H1 (cell line): ENCODE data around the gene TRAF3IP1. TPM values are rescaled to one million over a fixed set of nuclear protein-coding genes. Genes with fewer than 3 reads are reported as not detected.

ENCODE experiments used
- CTCF ChIA-PET: fragments of 300-600 bp; sonication (Branson Sonifier 250); formaldehyde crosslinking; loops from one replicate; lab custom pipeline; 2021; ENCODE audit not compliant: partially characterized antibody; lab: Charles Lee
- POLR2A ChIA-PET: fragments of 300-600 bp; sonication (Branson Sonifier 250); formaldehyde crosslinking; loops from one replicate; lab custom pipeline; 2021; ENCODE audit warnings: inconsistent platforms; ENCODE audit not compliant: partially characterized antibody; lab: Charles Lee
- DNase-seq, 2 experiments: peaks; one replicate each; pipeline versions ENCODE4 v3.0.0 to v3.0.0-alpha.2; 2010 to 2022; ENCODE audit warnings: low spot score in 2 of 2, low read depth in 1 of 2, mixed read lengths in 1 of 2
- FAIRE-seq: peaks from 2 replicates; lab custom pipeline; 2011; peaks lifted over from hg19 to GRCh38; lab: Jason Lieb, UNC
- H2AFZ ChIP-seq: 2 replicates; pipeline ENCODE4 v1.8.1; 2012; ENCODE audit warnings: low read length, inconsistent platforms
- H2AK5ac ChIP-seq: 2 replicates; pipeline ENCODE4 v1.6.1; 2013; ENCODE audit warnings: low read depth, low read length
- H2BK120ac ChIP-seq: replicated peaks from 2 replicates; pipeline ENCODE3; 2013; ENCODE audit warnings: low read depth, low read length, inconsistent platforms
- H2BK12ac ChIP-seq: 2 replicates; pipeline ENCODE4 v1.6.1; 2013; ENCODE audit warnings: low read depth, low read length
- H2BK15ac ChIP-seq: 2 replicates; pipeline ENCODE4 v1.6.1; 2013; ENCODE audit warnings: low read length
- H2BK20ac ChIP-seq: 2 replicates; pipeline ENCODE4 v1.6.1; 2013; ENCODE audit warnings: low read length
- H2BK5ac ChIP-seq: 2 replicates; pipeline ENCODE4 v1.6.1; 2013; ENCODE audit warnings: low read depth, low read length
- H3K14ac ChIP-seq: 2 replicates; pipeline ENCODE4 v1.6.1; 2013; ENCODE audit warnings: inconsistent platforms; ENCODE audit not compliant: insufficient read length
- H3K18ac ChIP-seq: 2 replicates; pipeline ENCODE4 v1.6.1; 2013; ENCODE audit warnings: low read length; ENCODE audit errors: extremely low read depth
- H3K23ac ChIP-seq: 2 replicates; pipeline ENCODE4 v1.6.1; 2013; ENCODE audit warnings: inconsistent platforms; ENCODE audit not compliant: insufficient read length
- H3K23me2 ChIP-seq: 2 replicates; pipeline ENCODE4 v1.6.1; 2013; ENCODE audit warnings: low read depth, low read length
- H3K27ac ChIP-seq: 2 replicates; pipeline ENCODE4 v1.6.1; 2011; ENCODE audit warnings: low read depth, low read length, inconsistent platforms
- H3K27me3 ChIP-seq, 4 experiments: replicated peaks in 1 of 4; 1 replicate in 1 of 4; 2 replicates in 3 of 4; pipeline versions ENCODE4 v1.6.1 to v1.8.1; 2011 to 2013; ENCODE audit warnings: low read length in 3 of 4, mild to moderate bottlenecking in 3 of 4, inconsistent platforms in 2 of 4, mixed read lengths in 2 of 4, moderate library complexity in 1 of 4; ENCODE audit not compliant: control insufficient read depth in 3 of 4, insufficient read depth in 3 of 4; ENCODE audit errors: extremely low read depth in 1 of 4
- H3K36me3 ChIP-seq, 4 experiments: 2 replicates each; pipeline versions ENCODE4 v1.6.1 to v1.8.1; 2011 to 2013; ENCODE audit warnings: mild to moderate bottlenecking in 4 of 4, low read length in 3 of 4, moderate library complexity in 2 of 4, control low read depth in 1 of 4, inconsistent platforms in 1 of 4; ENCODE audit not compliant: insufficient read depth in 4 of 4, control insufficient read depth in 2 of 4
- H3K4ac ChIP-seq: replicated peaks from 2 replicates; pipeline ENCODE3; 2013; ENCODE audit warnings: low read length, low read depth, mixed read lengths, inconsistent platforms; ENCODE audit not compliant: insufficient read length
- H3K4me1 ChIP-seq, 4 experiments: replicated peaks in 1 of 4; 1 replicate in 1 of 4; 2 replicates in 3 of 4; pipeline versions ENCODE4 v1.6.1 to v1.8.1; 2011 to 2013; ENCODE audit warnings: low read length in 3 of 4, inconsistent platforms in 2 of 4, mixed read lengths in 1 of 4; ENCODE audit not compliant: insufficient read depth in 4 of 4, control insufficient read depth in 3 of 4
- H3K4me2 ChIP-seq, 2 experiments: 2 replicates each; pipeline versions ENCODE4 v1.6.1 to v1.8.1; 2011 to 2013; ENCODE audit warnings: low read depth in 2 of 2, low read length in 2 of 2, control low read depth in 1 of 2, inconsistent platforms in 1 of 2, mild to moderate bottlenecking in 1 of 2; ENCODE audit not compliant: insufficient read depth in 1 of 2
- H3K4me3 ChIP-seq, 4 experiments: fragments of 200-600, 300-600 bp in 1 of 4; sonication (generic), shearing (Covaris generic), sonication (Bioruptor Twin) in 1 of 4; 2 replicates each; pipeline versions ENCODE4 v1.5.1 to v1.8.1; 2011 to 2016; ENCODE audit warnings: low read length in 4 of 4, low read depth in 3 of 4, control low read depth in 2 of 4, inconsistent platforms in 2 of 4, mild to moderate bottlenecking in 2 of 4, mixed read lengths in 1 of 4, moderate library complexity in 1 of 4; ENCODE audit not compliant: insufficient read depth in 2 of 4; ENCODE audit errors: extremely low read depth in 1 of 4
- H3K56ac ChIP-seq: replicated peaks from 2 replicates; pipeline ENCODE3; 2013; ENCODE audit warnings: low read depth, mild to moderate bottlenecking, mixed read lengths, low read length, inconsistent platforms; ENCODE audit not compliant: insufficient read length
- H3K79me1 ChIP-seq: 2 replicates; pipeline ENCODE4 v1.6.1; 2013; ENCODE audit warnings: low read depth, low read length, control low read depth
- H3K79me2 ChIP-seq, 2 experiments: 2 replicates each; pipeline versions ENCODE4 v1.6.1 to v1.8.1; 2012 to 2013; ENCODE audit warnings: low read length in 2 of 2, mild to moderate bottlenecking in 2 of 2, inconsistent platforms in 1 of 2; ENCODE audit not compliant: insufficient read depth in 2 of 2, control insufficient read depth in 1 of 2
- H3K9ac ChIP-seq, 4 experiments: replicated peaks in 1 of 4; 1 replicate in 1 of 4; 2 replicates in 3 of 4; pipeline versions ENCODE4 v1.6.1 to v1.8.1; 2011 to 2013; ENCODE audit warnings: low read depth in 3 of 4, low read length in 3 of 4, control low read depth in 2 of 4, mild to moderate bottlenecking in 2 of 4, moderate library complexity in 2 of 4, inconsistent platforms in 1 of 4; ENCODE audit errors: extremely low read depth in 1 of 4
- H3K9me3 ChIP-seq, 2 experiments: 2 replicates each; pipeline versions ENCODE4 v1.6.1 to v1.8.1; 2012 to 2013; ENCODE audit warnings: mild to moderate bottlenecking in 2 of 2, moderate library complexity in 2 of 2, control low read depth in 1 of 2, inconsistent platforms in 1 of 2, low read depth in 1 of 2, low read length in 1 of 2, mixed read lengths in 1 of 2; ENCODE audit not compliant: insufficient read depth in 2 of 2
- H4K20me1 ChIP-seq, 2 experiments: replicated peaks in 1 of 2; 2 replicates each; pipeline versions ENCODE3 to v1.8.1; 2011 to 2013; ENCODE audit warnings: inconsistent platforms in 2 of 2, low read length in 2 of 2, mild to moderate bottlenecking in 1 of 2; ENCODE audit not compliant: insufficient read depth in 2 of 2, control insufficient read depth in 1 of 2
- H4K5ac ChIP-seq: 2 replicates; pipeline ENCODE4 v1.6.1; 2013; ENCODE audit warnings: low read length, low read depth, mixed read lengths, inconsistent platforms; ENCODE audit not compliant: insufficient read length
- H4K8ac ChIP-seq: 2 replicates; pipeline ENCODE4 v1.8.0; 2013; ENCODE audit warnings: mild to moderate bottlenecking, moderate library complexity, low read length, inconsistent platforms; ENCODE audit not compliant: insufficient read depth; ENCODE audit errors: extremely low read depth
- H4K91ac ChIP-seq: replicated peaks from 2 replicates; pipeline ENCODE3; 2013; ENCODE audit warnings: low read length, mixed read lengths, inconsistent platforms; ENCODE audit not compliant: insufficient read length
- BACH1 ChIP-seq: IDR thresholded peaks from 2 replicates; pipeline ENCODE4 v1.6.1; 2012; ENCODE audit warnings: low read length, improper control_type of control experiment
- CEBPB ChIP-seq: IDR thresholded peaks from 2 replicates; pipeline ENCODE4 v1.6.1; 2012; ENCODE audit warnings: low read depth, low read length
- CHD1 ChIP-seq: IDR thresholded peaks from 2 replicates; pipeline ENCODE4 v1.6.1; 2012; ENCODE audit warnings: low read depth, low read length, improper control_type of control experiment
- CHD2 ChIP-seq: IDR thresholded peaks from 2 replicates; pipeline ENCODE4 v1.6.1; 2012; ENCODE audit warnings: low read length, improper control_type of control experiment
- EGR1 ChIP-seq: IDR thresholded peaks from 2 replicates; pipeline ENCODE4 v1.6.1; 2011; ENCODE audit warnings: low read depth, low read length, borderline replicate concordance
- KDM4A ChIP-seq: IDR thresholded peaks from one replicate; pipeline ENCODE4 v1.7.1; 2012; ENCODE audit warnings: low read depth, mild to moderate bottlenecking, moderate library complexity, low read length, inconsistent platforms; ENCODE audit not compliant: severe bottlenecking
- MAFK ChIP-seq: IDR thresholded peaks from 2 replicates; pipeline ENCODE4 v1.6.1; 2012; ENCODE audit warnings: low read depth, mild to moderate bottlenecking, improper control_type of control experiment, low read length
- RBBP5 ChIP-seq: IDR thresholded peaks from 2 replicates; pipeline ENCODE4 v1.7.1; 2012; ENCODE audit warnings: low read depth, mild to moderate bottlenecking, inconsistent platforms, low read length, moderate library complexity, borderline replicate concordance
- RNF2 ChIP-seq: fragments of 200-900, 300-1000 bp; sonication (generic); IDR thresholded peaks from 2 replicates; pipeline ENCODE4 v1.7.1; 2016; ENCODE audit warnings: borderline replicate concordance, low read depth, mild to moderate bottlenecking, antibody characterized with exemption, low read length; ENCODE audit not compliant: poor library complexity, severe bottlenecking; ENCODE audit errors: missing control alignments
- SAP30 ChIP-seq: fragments of 300-600 bp; sonication (generic); IDR thresholded peaks from 2 replicates; pipeline ENCODE4 v1.7.1; 2012; ENCODE audit warnings: low read length, moderate library complexity, mild to moderate bottlenecking, inconsistent platforms; ENCODE audit not compliant: insufficient read depth, insufficient replicate concordance
- SIN3A ChIP-seq, 2 experiments: IDR thresholded peaks in 1 of 2; conservative IDR thresholded peaks in 1 of 2; 2 replicates each; pipeline ENCODE4 v1.6.1; 2011 to 2012; ENCODE audit warnings: low read length in 2 of 2, improper control_type of control experiment in 1 of 2, low read depth in 1 of 2, mild to moderate bottlenecking in 1 of 2
- WGBS, 2 experiments: shearing (Covaris generic) in 1 of 2; methylation state at CpG; one replicate each; pipeline versions ENCODE4 v1.1.6 to v1.1.7; 2013 to 2015; ENCODE audit warnings: low lambda C conversion rate in 2 of 2, mixed read lengths in 2 of 2, inconsistent platforms in 1 of 2, low coverage in 1 of 2, missing lambda C conversion rate in 1 of 2; ENCODE audit not compliant: insufficient replicate concordance in 2 of 2, insufficient coverage in 1 of 2, insufficient read length in 1 of 2; ENCODE audit errors: extremely low coverage in 1 of 2, missing lambda C conversion rate in 1 of 2; 5-methylcytosine and 5-hydroxymethylcytosine counted together
- polyA plus RNA-seq, 7 experiments: library from polyadenylated mRNA; depleted of rRNA in 3 of 7; stranded (reverse) in 5 of 7; unstranded in 2 of 7; fragments of >200 nt in 5 of 7; fragments of 200-250 nt in 2 of 7; gene quantifications; 1 replicate in 5 of 7; 2 replicates in 1 of 7; 4 replicates in 1 of 7; pipeline versions ENCODE4 v1.2.1 to v1.2.3, GENCODE V29; 2011 to 2013; ENCODE audit warnings: missing spikeins in 2 of 7, mixed read lengths in 2 of 7
- total RNA-seq: library from RNA; stranded (reverse); fragmentation: NEBNext Ultra II Directional; extraction: Animal tissue kit (Norgen Biotek cat#: 25700); gene quantifications from 2 replicates; pipeline ENCODE4 v1.2.1, GENCODE V29; 2021

TRAF3IP1 gene
- total and polyA plus RNA-seq, 2 of the 8 experiments (the other 6 are each of a cell fraction or from before 2014, with no cell fraction given), result 2.3 to 17.5 TPM

- DNase-seq (peak in 1 of 2 experiments; percentile 64), FAIRE-seq (no peak)
- H4K8ac ChIP-seq, result no peak overlapping the region; the same call in 1 of the 2 replicates
- H3K27me3 ChIP-seq, result no peaks in the 10 kb centered on the region; a peak in 1 of 7 replicates
- peaks cover 0 to 7% of the 10 kb centered on the region in 2 experiments for H4K20me1 ChIP-seq
- no peak overlapping the region for H4K5ac ChIP-seq
- H3K9me3 ChIP-seq, result no peaks in the 10 kb centered on the region
- 0 out of 4 replicates have a peak, but pooled peaks cover 0 to 4% of the 10 kb centered on the region in 2 experiments for H3K79me2 ChIP-seq
- H4K91ac ChIP-seq, result no peak overlapping the region
- peak overlapping the region; percentile 65 to 91 (median 66) for H3K4me3 ChIP-seq
- H3K56ac ChIP-seq, result no peak overlapping the region
- H3K18ac ChIP-seq, result no peak overlapping the region; the same call in 1 of the 2 replicates
- WGBS, 2 experiments, result 7% methylated on average over 3 of the region's 65 CpGs; no CpG with 5 or more reads in 1 of the 2 experiments
- peak overlapping the region; percentile 89 to 99 for H3K4me2 ChIP-seq
- H3K4me1 ChIP-seq, result peaks cover 0 to 10% (median 0%) of the 10 kb centered on the region in 4 experiments; a peak in 2 of 7 replicates
- H3K4ac ChIP-seq, result no peak overlapping the region
- H2BK5ac ChIP-seq, result no peak overlapping the region
- no peak overlapping the region for H2BK12ac ChIP-seq
- no peak overlapping the region for H2BK15ac ChIP-seq
- H3K14ac ChIP-seq, result no peak overlapping the region
- no peak overlapping the region for H3K23ac ChIP-seq
- no peak overlapping the region for H2BK20ac ChIP-seq
- peak overlapping the region; percentile 41; the same call in 1 of the 2 replicates for H2AFZ ChIP-seq
- H3K9ac ChIP-seq, result peak overlapping the region in 2 of 4 experiments; percentile 80 to 82; a peak in 3 of 7 replicates
- ChIA-PET CTCF (interaction anchor here (1.3 to 2.8 kb wide), 2 partner anchors 16 to 48 kb away, joined by 4 to 11 read pairs; no protein-coding TSS in a partner anchor), POLR2A (interaction anchor here (0.6 to 1.2 kb wide), 2 partner anchors 13 to 36 kb away, joined by 3 read pairs; no protein-coding TSS in a partner anchor)
- H3K27ac ChIP-seq, result no peak overlapping the region
- no peaks in the 10 kb centered on the region; the same call in 1 of the 2 replicates for H3K79me1 ChIP-seq
- TF ChIP-seq CHD2 (no peak), CHD1 (no peak), BACH1 (no peak), EGR1 (no peak), MAFK (no peak), RBBP5 (0 out of 2 replicates have a peak, but pooled peaks have one; percentile 51), RNF2 (no peak), SAP30 (no peak), CEBPB (no peak), SIN3A (conservative IDR thresholded peaks at IDR 0.05 in 1 of 2, IDR thresholded peaks at IDR 0.05 in 1 of 2; ENCODE audit: low read depth in 1 of 2, low read length in 2 of 2) (no peak), KDM4A (peak; percentile 37)
- TF ChIP-seq, all 59 proteins: peak for 2
- Histone ChIP-seq H2BK120ac (no peak overlapping the region), H3K36me3 (peaks cover 0 to 4% (median 0%) of the 10 kb centered on the region in 4 experiments; a peak in 1 of 8 replicates), H3K23me2 (peaks cover 5% of the 10 kb centered on the region), H2AK5ac (no peak overlapping the region)
Observed at GRCh38 chr2:238320648-238321281, 447 bp downstream of the TRAF3IP1 start.
